KBM-7 (cell line): ENCODE measurements around the gene FGD1.
"Not testable (repeated sequence)": the region's sequence is repeated elsewhere in the genome, so short reads cannot be mapped to it uniquely, and the experiment has no call there.

Source experiments
- DNase-seq: peaks from one replicate; pipeline ENCODE4 v3.0.0-alpha.2; 2015
- in situ Hi-C: fragments of 300-500 bp; cut with MboI; formaldehyde crosslinking; loops from 2 replicates; pipeline ENCODE4 v1.14.3; 2020; ENCODE audit warnings: low sequenced_read_pairs, low pct_unique_long_range_greater_than_20kb, mixed read lengths

The FGD1 gene

DNA sequence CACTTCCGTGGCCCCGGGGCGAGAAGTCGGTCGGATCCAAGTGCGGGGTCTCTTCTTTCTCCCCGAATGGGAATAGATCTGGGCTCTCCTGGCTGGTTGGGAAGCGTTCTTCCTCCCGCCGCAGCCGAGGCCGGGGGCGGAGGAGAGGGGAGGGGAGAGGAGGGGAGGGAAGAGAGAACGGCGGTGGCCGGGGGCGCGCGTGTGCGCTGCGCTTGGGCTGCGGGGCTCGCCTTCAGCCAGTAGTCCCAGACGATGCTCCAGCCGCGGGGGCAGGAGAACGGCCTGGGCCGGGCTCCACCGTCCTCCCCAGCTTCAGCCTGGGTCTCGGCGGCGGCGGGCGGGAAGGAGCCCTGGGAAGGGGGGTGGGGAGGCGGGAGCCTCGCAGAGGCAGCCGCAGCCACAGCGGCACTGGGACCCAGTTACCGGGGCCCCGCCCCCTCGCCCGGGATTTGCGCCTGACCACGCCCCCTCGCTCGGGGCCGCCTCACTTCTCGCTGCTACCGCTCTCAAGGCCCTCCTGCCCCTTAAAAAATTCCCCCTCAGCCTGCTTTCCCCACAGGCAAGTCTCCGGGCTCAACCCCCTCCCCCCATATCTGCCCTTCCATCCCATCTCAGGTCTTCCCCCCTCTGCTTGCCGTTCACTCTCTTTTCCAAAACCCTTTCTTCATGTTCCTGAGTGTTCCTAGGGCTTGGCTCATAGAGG lies at the start of gene FGD1:
FGD1 (minus strand) TSS at position 421 of the 703 bp plus-strand sequence. CDS start 802 bp downstream, outside the sequence.
- in situ Hi-C loops: no loop called here

GRCh38 chrX:54542239-54542638 lies 46.2 kb upstream of the FGD1 start:
- in situ Hi-C loops, DNase-seq: not testable (repeated sequence)

More for the DNA sequence above, at the start of gene FGD1:
- peak; percentile 69 for DNase-seq

- in situ Hi-C loops: no loop called here
- DNase-seq: no peak
These were observed 44.3 kb upstream of the FGD1 start for GRCh38 chrX:54540289-54540688.

DNA sequence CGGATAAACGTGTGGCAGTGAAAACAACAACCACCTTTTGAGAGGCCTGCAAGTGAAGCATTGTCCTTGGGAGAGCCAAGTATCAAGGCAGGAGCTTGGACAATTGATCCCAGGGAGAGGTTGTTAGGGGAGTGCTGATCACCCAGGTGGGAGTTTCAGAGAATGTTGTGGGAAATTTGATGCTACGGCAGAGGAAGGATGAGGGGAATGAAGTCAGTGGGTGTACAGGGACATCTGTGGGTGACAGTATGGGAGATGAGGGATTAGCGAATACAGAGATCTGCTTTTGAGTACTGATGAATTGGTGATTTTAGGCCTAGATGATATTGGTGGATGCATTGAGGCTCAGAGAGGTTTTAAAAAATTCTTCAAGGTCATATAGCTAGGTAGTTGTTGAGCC lies 38.2 kb upstream of the FGD1 start:
- no peak for DNase-seq
- in situ Hi-C loops: no loop called here

DNA sequence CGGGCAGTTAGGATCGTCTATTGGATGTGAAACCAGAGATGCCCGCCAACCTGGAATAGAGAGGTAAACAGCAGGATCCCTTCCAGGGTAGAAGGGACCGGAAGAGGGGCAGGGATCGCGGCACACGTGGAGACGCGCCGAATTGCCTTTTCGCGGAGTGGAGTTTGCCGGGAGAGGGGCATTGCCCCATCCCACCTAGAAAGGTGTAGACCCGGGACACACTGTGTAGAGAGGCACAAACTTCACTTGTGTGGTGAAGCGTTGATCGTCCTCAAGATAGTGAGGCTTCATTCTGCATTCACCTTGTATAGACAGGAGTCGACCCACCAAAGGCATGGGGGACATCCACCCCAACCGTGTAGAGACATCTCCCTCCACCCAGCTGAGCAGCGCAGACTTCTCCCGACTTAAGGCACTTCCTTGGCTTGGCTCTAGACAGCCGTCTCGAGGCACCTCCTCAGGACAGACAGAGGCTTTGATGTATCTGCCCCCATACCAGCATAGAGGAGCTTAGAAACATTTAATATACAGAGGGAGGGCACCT lies 34.4 kb upstream of the FGD1 start:
- in situ Hi-C loops: no loop called here
- DNase-seq: no peak

DNA sequence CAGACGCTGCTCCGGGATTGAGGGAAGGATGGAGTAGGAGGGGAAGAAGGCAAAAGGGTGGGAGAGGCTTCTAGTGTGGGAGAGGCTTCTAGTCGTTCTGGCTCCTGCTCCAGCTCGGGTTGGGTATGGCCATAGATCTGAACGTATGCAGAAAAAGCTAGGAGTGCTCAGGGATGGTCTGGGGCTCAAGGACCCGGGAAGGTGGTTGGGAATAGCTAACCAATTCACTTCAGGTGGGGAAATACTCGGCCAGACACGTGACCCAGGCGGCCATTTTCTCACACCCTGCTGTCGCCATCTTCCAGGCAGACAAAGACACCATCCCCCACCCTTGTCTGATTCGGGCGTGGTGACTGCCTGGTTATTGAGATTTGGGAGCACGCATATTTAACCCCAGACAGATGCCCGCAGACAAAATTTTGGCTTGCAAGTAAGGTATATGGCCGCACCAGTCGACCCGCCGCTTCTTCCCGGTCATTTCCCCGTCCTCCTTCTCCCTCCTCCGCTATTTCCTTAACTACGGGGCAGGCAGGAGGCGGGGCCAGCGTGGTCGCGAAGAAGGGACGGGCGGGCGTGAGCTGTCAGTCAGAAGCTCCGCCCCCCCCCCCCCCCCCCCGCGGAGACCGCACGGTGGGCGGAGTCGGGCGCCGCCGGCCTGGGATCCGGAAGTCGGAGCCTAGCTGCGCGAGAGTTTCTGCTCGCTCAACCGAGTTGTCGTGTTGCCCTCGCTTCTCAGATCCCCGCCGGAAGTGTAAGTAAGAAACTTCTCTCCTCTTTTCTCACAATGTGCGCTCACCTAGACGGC lies 33.7 kb upstream of the FGD1 start, which contains the start of gene GNL3L:
GNL3L (plus strand) TSS at position 668 of the 805 bp plus-strand sequence. CDS start 2,348 bp downstream, outside the sequence.
- in situ Hi-C loops: no loop called here
- DNase-seq: peak; percentile 98

DNA sequence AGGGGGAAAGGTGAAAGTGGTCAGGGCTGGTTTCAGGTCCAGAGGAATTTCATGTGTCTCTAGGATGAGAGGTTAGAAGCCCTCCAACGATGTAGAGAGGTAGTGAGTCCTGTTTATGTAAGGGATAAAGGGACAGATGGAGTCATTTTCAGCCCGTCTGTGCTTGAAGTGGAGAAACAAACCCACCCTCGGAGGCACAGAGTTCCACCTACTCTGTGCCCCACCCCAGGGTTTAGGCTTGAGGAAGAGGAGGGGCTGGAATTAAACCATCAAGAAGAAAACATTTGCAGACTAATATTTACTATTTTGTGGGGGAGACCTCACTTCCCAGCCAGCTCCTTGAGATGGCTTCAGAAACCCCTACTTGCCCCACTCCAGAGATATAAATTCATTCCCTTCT lies 33.1 kb upstream of the FGD1 start:
- in situ Hi-C loops: no loop called here
- DNase-seq: no peak

GRCh38 chrX:54509400-54509799 lies 13.4 kb upstream of the FGD1 start:
- no peak for DNase-seq
- in situ Hi-C loops: no loop called here

GRCh38 chrX:54496936-54497335 lies 902 bp upstream of the FGD1 start:
- DNase-seq: no peak
- in situ Hi-C loops: no loop called here

DNA sequence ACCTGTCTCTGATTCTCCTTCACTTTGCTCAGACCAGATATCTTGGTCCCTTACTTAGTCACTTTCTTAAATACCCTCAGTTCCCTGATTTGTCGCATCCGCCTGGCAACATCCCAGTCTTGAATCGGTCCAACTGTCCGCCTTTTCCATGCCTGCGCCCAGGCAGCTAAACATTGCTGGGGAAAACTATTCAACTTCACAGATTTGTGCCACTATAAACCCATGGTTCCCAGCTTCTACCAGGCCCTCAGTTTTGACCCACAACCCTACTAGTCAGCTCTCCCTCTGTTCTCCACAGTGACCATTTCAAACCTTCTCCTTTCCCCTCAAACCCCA lies 451 bp upstream of the FGD1 start:
- DNase-seq: no peak
- in situ Hi-C loops: no loop called here

GRCh38 chrX:54494989-54495813 lies 833 bp downstream of the FGD1 start:
- peak; percentile 41 for DNase-seq
- in situ Hi-C loops: no loop called here

- DNase-seq: peak; percentile 23
- in situ Hi-C loops: no loop called here
These were observed 1.7 kb downstream of the FGD1 start for GRCh38 chrX:54494166-54494988.

DNA sequence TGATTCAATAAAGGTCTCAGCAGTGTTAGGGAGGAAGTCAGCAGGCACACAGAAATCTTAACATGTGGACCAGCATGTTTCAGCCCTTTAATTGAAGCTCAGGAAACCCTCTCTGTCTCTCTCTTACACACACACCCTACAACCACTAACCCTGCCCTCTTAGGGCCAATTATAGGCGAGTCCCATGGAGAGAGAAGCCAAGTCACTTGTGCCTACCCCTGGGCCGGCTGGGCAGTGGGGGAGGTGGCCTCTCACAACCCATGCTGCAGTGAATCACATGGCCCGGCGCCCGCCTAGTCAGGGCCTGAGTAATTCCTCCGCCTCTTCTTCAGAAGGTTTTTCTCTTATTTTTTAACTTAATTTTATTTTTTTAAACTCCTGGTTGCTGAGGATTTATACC lies 3.7 kb downstream of the FGD1 start:
- in situ Hi-C loops: no loop called here
- DNase-seq: peak; percentile 22

DNA sequence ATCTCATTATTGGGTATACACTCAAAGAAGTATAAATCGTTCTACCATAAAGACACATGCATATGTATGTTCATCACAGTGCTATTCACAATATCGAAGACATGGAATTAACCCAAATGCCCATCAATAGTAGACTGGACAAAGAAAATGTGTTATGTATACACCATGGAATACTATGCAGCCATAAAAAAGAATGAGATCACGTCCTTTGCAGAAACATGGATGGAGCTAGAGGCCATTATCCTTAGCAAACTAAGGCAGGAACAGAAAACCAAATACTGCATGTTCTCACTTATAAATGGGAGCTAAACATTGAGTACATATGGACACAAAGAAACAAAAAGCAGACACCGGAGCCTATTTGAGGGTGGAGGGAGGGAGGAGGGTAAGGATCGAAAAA lies 6.2 kb downstream of the FGD1 start:
- in situ Hi-C loops, DNase-seq: not testable (repeated sequence)

DNA sequence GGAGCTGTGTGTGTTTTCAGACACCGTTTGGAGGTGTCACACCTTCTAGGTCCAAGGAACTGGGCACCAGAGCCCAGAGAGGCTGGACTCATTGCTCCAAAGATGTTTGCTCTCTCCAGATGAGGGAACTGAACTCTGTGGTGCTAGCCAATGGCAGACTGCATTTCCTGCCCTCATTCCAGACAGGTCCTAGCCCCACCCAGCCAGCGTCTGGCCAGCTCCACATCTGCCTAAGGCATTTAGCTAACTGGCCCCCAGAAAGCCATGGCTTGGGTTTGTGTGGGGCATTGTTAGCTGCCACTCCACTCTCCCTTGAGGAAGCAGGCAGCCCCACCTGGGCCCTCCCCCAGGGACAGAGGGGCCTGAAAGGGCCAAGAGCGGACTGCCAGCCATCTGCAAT lies 11.4 kb downstream of the FGD1 start:
- in situ Hi-C loops: no loop called here

GRCh38 chrX:54483946-54484345 lies 12.1 kb downstream of the FGD1 start:
- no peak for DNase-seq
- in situ Hi-C loops: no loop called here

More for the DNA sequence above, 11.4 kb downstream of the FGD1 start:
- no peak for DNase-seq

- no peak for DNase-seq
- in situ Hi-C loops: no loop called here
These were observed 13.0 kb downstream of the FGD1 start for GRCh38 chrX:54482839-54483593.
